ENCODE results near the gene FLOT1. TPM values are rescaled to one million over a fixed set of nuclear protein-coding genes. Genes with fewer than 3 reads are reported as not detected.

The FLOT1 gene
- total RNA-seq, 1 donor from 2014 or later, result 120 TPM

DNA sequence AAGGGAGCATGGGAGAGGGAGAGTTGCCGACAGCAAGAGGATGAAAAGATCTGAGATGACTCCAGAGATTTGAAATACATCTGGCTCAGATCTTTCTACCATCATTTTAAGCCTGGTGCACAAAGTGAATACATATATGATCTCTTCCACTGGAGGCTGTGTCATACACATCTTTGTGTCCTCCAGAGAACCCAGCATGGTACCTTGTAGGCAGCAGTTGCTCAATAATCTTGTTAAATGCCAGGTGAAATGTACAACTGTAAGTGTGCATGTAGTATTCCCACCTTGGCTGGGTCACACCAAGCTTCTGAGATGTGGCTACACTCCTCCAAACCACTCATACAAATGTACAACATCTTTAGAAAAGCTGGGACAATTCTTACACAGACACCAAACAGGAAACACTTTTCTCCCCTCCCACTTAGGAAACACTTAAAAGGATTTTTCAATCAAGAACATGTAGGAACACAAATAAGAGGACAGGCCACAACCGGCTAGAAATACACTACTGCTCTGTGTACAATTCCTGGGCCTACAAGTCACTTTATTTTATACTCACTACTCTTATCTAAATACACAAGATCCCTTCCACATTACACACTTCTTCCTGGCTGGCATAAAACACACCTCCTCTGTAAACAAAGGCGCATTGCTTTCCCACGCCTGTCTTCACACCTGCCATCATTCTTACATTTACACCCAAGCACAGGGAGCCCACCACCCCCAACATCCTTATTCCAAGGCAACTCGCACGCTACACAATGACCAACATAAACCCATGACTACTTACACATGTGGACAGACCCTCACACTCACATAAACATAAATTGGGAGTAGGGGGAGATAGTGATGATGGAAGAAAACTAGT is 5.6 kb upstream of the FLOT1 start:
- DNase-seq (ENCODE audit: extremely low read depth, low read depth, low spot score), result no peak

GRCh38 chr6:30747300-30747687 is 4.8 kb upstream of the FLOT1 start:
- no peak for DNase-seq (ENCODE audit: extremely low read depth, low read depth, low spot score)

- DNase-seq (ENCODE audit: extremely low read depth, low read depth, low spot score), result no peak
These were observed 1.7 kb upstream of the FLOT1 start, which contains the start of gene IER3 for GRCh38 chr6:30744054-30744805. Gene IER3 (minus strand): TSS chr6:30744547. CDS start chr6:30744518, 29 bp downstream.

GRCh38 chr6:30743099-30744053 is 889 bp upstream of the FLOT1 start:
- DNase-seq (ENCODE audit: extremely low read depth, low read depth, low spot score), result no peak

GRCh38 chr6:30741789-30742315 is 635 bp downstream of the FLOT1 start:
- DNase-seq (ENCODE audit: extremely low read depth, low read depth, low spot score), result no peak

GRCh38 chr6:30741063-30741779 is 1.3 kb downstream of the FLOT1 start:
- no peak for DNase-seq (ENCODE audit: extremely low read depth, low read depth, low spot score)

- DNase-seq (ENCODE audit: extremely low read depth, low read depth, low spot score), result no peak
These were observed 2.0 kb downstream of the FLOT1 start for GRCh38 chr6:30740540-30740870.

GRCh38 chr6:30738532-30738931 is 4.0 kb downstream of the FLOT1 start:
- DNase-seq (ENCODE audit: extremely low read depth, low read depth, low spot score), result no peak

DNA sequence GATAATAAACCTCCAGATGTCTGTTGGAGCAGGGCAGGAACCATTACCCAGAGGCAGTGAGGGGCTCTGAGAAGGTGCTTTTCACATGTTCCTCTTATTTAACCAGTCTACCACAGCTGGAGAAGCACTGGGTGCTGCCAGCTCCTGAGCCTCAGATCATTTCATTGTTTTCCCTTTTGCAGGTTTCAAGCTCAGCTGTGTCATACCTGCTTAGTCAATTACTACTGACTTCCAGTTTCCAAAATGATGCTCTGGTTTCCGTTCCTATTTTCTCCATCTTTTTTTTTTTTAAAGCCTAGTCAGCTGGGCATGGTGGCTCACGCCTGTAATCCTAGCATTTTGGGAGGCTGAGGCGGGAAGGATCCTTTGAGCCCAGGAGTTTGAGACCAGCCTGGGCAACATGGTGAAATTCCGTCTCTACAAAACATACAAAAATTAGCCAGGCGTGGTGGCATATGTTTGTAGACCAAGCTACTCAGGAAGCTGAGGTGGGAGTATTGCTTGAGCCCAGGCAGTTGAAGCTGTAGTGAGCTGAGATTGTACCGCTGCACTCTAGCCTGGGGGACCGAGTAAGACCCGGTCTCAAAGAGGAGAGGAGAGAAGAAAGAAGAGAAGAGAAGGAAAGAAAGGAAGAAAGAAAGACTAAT is 6.7 kb downstream of the FLOT1 start:
- DNase-seq (ENCODE audit: extremely low read depth, low read depth, low spot score), result no peak

GRCh38 chr6:30732237-30732943 is 10.1 kb downstream of the FLOT1 start:
- no peak for DNase-seq (ENCODE audit: extremely low read depth, low read depth, low spot score)

DNA sequence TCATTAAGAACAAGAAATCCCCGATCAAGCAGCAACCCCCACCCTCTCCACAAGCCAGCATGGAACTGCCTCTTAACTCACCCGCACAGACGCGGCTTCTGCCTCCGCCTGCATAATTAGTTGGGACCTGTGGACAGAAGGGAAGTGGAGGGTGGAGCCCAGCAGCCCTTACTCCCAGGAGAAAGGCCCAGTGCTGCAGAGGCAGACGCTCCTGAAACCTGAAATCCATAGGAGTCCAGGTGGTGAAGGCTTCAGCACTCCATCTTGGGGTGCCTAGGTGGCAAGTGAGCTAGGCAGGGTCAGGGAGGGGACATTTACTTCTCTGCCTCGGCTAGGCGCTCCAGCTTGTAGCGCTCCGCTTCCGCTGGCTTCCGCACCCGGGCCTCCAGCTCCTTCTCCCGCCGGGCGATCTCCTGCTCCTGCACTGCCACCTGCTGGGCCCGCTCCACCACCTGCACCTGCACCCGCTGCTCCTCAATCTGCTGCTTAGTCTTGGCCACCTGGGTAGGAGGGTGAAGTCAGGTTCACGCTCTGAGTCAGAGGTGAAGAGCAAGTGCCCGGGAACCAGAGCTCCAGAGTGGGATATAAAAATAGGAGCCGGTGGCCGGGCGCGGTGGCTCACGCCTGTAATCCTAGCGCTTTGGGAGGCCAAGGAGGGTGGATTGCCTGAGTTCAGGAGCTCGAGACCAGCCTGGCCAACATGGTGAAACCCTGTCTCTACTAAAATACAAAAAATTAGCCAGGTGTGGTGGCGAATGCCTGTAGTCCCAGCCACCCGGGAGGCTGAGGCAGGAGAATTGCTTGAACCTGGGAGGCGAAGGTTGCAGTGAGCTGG is 11.7 kb downstream of the FLOT1 start:
- no peak for DNase-seq (ENCODE audit: extremely low read depth, low read depth, low spot score)

- DNase-seq (ENCODE audit: extremely low read depth, low read depth, low spot score), result no peak
These were observed 14.4 kb downstream of the FLOT1 start for GRCh38 chr6:30727920-30728553.

GRCh38 chr6:30726506-30727413 is 15.7 kb downstream of the FLOT1 start:
- no peak for DNase-seq (ENCODE audit: extremely low read depth, low read depth, low spot score)

- no peak for DNase-seq (ENCODE audit: extremely low read depth, low read depth, low spot score)
These were observed 16.6 kb downstream of the FLOT1 start for GRCh38 chr6:30725713-30726505.

DNA sequence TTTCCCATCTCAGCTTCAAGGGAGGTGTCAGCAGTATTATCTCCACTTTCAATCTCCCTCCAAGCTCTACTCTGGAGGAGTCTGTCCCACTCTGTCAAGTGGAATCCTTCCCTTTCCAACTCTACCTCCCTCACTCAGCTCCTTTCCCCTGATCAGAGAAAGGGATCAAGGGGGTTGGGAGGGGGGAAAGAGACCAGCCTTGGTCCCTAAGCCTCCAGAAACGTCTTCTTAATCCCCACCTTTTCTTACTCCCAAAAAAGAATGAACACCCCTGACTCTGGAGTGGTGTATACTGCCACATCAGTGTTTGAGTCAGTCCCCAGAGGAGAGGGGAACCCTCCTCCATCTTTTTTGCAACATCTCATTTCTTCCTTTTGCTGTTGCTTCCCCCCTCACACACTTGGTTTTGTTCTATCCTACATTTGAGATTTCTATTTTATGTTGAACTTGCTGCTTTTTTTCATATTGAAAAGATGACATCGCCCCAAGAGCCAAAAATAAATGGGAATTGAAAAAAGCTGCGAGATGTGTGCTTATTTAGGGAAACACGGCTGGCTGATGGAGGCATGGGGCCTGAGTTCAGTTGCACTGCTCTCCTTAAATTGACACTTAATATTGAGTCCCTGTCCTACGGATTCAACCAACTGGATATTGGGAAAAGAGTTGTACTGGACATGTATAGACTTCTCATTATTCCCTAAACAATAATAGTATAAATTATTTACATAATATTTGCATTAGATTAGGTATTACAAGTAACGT is 17.4 kb downstream of the FLOT1 start:
- DNase-seq (ENCODE audit: extremely low read depth, low read depth, low spot score), result no peak
